ENCODE measurements around the gene ALDH1L1. TPM values are rescaled to one million over a fixed set of nuclear protein-coding genes. Genes with fewer than 3 reads are reported as not detected.
A peak's percentile ranks its signal among the peaks of the same experiment; 100 is the strongest.

Gene ALDH1L1
- polyA plus RNA-seq (2013) = 0.10 and 0.12 TPM in 2 replicates

GRCh38 chr3:126180477-126181397, at the start of gene ALDH1L1:
Gene ALDH1L1, minus strand, starts transcription at chr3:126180586. Its CDS starts 19,607 bp downstream, at chr3:126160979.
- peak within 1 kb of the TSS; percentile 61 for H3K4me3 ChIP-seq (ENCODE audit: low read depth, low read length)
- H3K14ac ChIP-seq (ENCODE audit: low read length) = no peak within 1 kb of the TSS
- no peak within 1 kb of the TSS for H2AK5ac ChIP-seq (ENCODE audit: low read length)
- peak; percentile 39 to 60 for DNase-seq
- H3K79me1 ChIP-seq (ENCODE audit: low read length) = no peaks in the 10 kb centered on the region
- H4K91ac ChIP-seq (ENCODE audit: low read depth, low read length) = no peak within 1 kb of the TSS
- no peaks in the 10 kb centered on the region for H3K9me3 ChIP-seq (ENCODE audit: insufficient read depth, low read depth, low read length)
- H3K27me3 ChIP-seq (ENCODE audit: insufficient read depth, low read length) = peaks cover 2% of the 10 kb centered on the region
- peaks cover 9 to 11% of the 10 kb centered on the region in 2 experiments for H3K4me1 ChIP-seq (ENCODE audit: control insufficient read depth in 1 of 2, insufficient read depth in 2 of 2, low read length in 2 of 2)
- no peak within 1 kb of the TSS for H3K4ac ChIP-seq (ENCODE audit: low read depth, low read length)
- no peak within 1 kb of the TSS for H3K9ac ChIP-seq (ENCODE audit: low read length)
- H3K27ac ChIP-seq (ENCODE audit: low read depth, low read length) = no peak within 1 kb of the TSS
- H3K79me2 ChIP-seq (ENCODE audit: control insufficient read depth, insufficient read depth, low read length, poor library complexity) = peaks cover 2% of the 10 kb centered on the region
- H2AFZ ChIP-seq (ENCODE audit: insufficient read depth, low read length, poor library complexity) = peak within 1 kb of the TSS; percentile 93
- no peak within 1 kb of the TSS for H3K23ac ChIP-seq (ENCODE audit: low read length)
- peak within 1 kb of the TSS; percentile 50 for H4K8ac ChIP-seq (ENCODE audit: low read depth, low read length)
- no peak within 1 kb of the TSS for H3K18ac ChIP-seq (ENCODE audit: low read length)
- no peak within 1 kb of the TSS for H2BK120ac ChIP-seq (ENCODE audit: insufficient read depth, low read length, poor library complexity)
- no peak within 1 kb of the TSS for H2BK5ac ChIP-seq (ENCODE audit: low read depth, low read length, poor library complexity)
- H4K12ac ChIP-seq (ENCODE audit: low read depth, low read length) = no peak within 1 kb of the TSS
- H3K36me3 ChIP-seq (ENCODE audit: control insufficient read depth in 1 of 2, insufficient read depth in 2 of 2, low read length in 2 of 2) = no peaks in the 10 kb centered on the region
- WGBS (ENCODE audit: extremely low coverage, insufficient coverage, insufficient read length) = no CpG with 5 or more reads among the region's 54 CpGs
- H2BK12ac ChIP-seq (ENCODE audit: low read length) = no peak within 1 kb of the TSS
- H3K4me2 ChIP-seq (ENCODE audit: low read length) = peak within 1 kb of the TSS; percentile 94

- H3K79me2 ChIP-seq (ENCODE audit: control insufficient read depth, insufficient read depth, low read length, poor library complexity) = no peaks in the 10 kb centered on the region
- no peak overlapping the region for H2AFZ ChIP-seq (ENCODE audit: insufficient read depth, low read length, poor library complexity)
- H3K4ac ChIP-seq (ENCODE audit: low read depth, low read length) = no peak overlapping the region
- no peaks in the 10 kb centered on the region for H3K36me3 ChIP-seq (ENCODE audit: control insufficient read depth in 1 of 2, insufficient read depth in 2 of 2, low read length in 2 of 2)
- H2AK5ac ChIP-seq (ENCODE audit: low read length) = no peak overlapping the region
- no peak overlapping the region for H3K4me2 ChIP-seq (ENCODE audit: low read length)
- H3K4me1 ChIP-seq (ENCODE audit: control insufficient read depth in 1 of 2, insufficient read depth in 2 of 2, low read length in 2 of 2) = no peaks in the 10 kb centered on the region
- H3K18ac ChIP-seq (ENCODE audit: low read length) = no peak overlapping the region
- no peak overlapping the region for H2BK12ac ChIP-seq (ENCODE audit: low read length)
- no peak overlapping the region for H2BK5ac ChIP-seq (ENCODE audit: low read depth, low read length, poor library complexity)
- no peaks in the 10 kb centered on the region for H3K79me1 ChIP-seq (ENCODE audit: low read length)
- DNase-seq = no peak
- no peaks in the 10 kb centered on the region for H3K9me3 ChIP-seq (ENCODE audit: insufficient read depth, low read depth, low read length)
- no peak overlapping the region for H4K8ac ChIP-seq (ENCODE audit: low read depth, low read length)
- no peak overlapping the region for H3K23ac ChIP-seq (ENCODE audit: low read length)
- no peak overlapping the region for H4K12ac ChIP-seq (ENCODE audit: low read depth, low read length)
- no peaks in the 10 kb centered on the region for H3K27me3 ChIP-seq (ENCODE audit: insufficient read depth, low read length)
- H3K9ac ChIP-seq (ENCODE audit: low read length) = no peak overlapping the region
- no peak overlapping the region for H2BK120ac ChIP-seq (ENCODE audit: insufficient read depth, low read length, poor library complexity)
- H3K14ac ChIP-seq (ENCODE audit: low read length) = no peak overlapping the region
- no peak overlapping the region for H3K4me3 ChIP-seq (ENCODE audit: low read depth, low read length)
- no peak overlapping the region for H4K91ac ChIP-seq (ENCODE audit: low read depth, low read length)
- no CpG with 5 or more reads among the region's 1 CpG for WGBS (ENCODE audit: extremely low coverage, insufficient coverage, insufficient read length)
- no peak overlapping the region for H3K27ac ChIP-seq (ENCODE audit: low read depth, low read length)
Measured at GRCh38 chr3:126226374-126226773, 46.0 kb upstream of the ALDH1L1 start.

GRCh38 chr3:126216416-126216815, 36.0 kb upstream of the ALDH1L1 start:
- H3K27me3 ChIP-seq (ENCODE audit: insufficient read depth, low read length) = no peaks in the 10 kb centered on the region
- peaks cover 3% of the 10 kb centered on the region for H3K9me3 ChIP-seq (ENCODE audit: insufficient read depth, low read depth, low read length)
- DNase-seq = peak; percentile 22 to 85
- no peaks in the 10 kb centered on the region for H3K36me3 ChIP-seq (ENCODE audit: control insufficient read depth in 1 of 2, insufficient read depth in 2 of 2, low read length in 2 of 2)
- no peak overlapping the region for H4K8ac ChIP-seq (ENCODE audit: low read depth, low read length)
- no peak overlapping the region for H3K14ac ChIP-seq (ENCODE audit: low read length)
- H3K4me2 ChIP-seq (ENCODE audit: low read length) = no peak overlapping the region
- no peak overlapping the region for H3K27ac ChIP-seq (ENCODE audit: low read depth, low read length)
- H3K18ac ChIP-seq (ENCODE audit: low read length) = no peak overlapping the region
- peaks cover 6 to 13% of the 10 kb centered on the region in 2 experiments for H3K4me1 ChIP-seq (ENCODE audit: control insufficient read depth in 1 of 2, insufficient read depth in 2 of 2, low read length in 2 of 2)
- no peak overlapping the region for H2AK5ac ChIP-seq (ENCODE audit: low read length)
- no peak overlapping the region for H3K4me3 ChIP-seq (ENCODE audit: low read depth, low read length)
- H3K79me2 ChIP-seq (ENCODE audit: control insufficient read depth, insufficient read depth, low read length, poor library complexity) = peaks cover 1% of the 10 kb centered on the region
- no peak overlapping the region for H2BK12ac ChIP-seq (ENCODE audit: low read length)
- peaks cover 2% of the 10 kb centered on the region for H3K79me1 ChIP-seq (ENCODE audit: low read length)
- no peak overlapping the region for H3K4ac ChIP-seq (ENCODE audit: low read depth, low read length)
- H4K91ac ChIP-seq (ENCODE audit: low read depth, low read length) = no peak overlapping the region
- no peak overlapping the region for H3K9ac ChIP-seq (ENCODE audit: low read length)
- no peak overlapping the region for H2BK5ac ChIP-seq (ENCODE audit: low read depth, low read length, poor library complexity)
- no peak overlapping the region for H4K12ac ChIP-seq (ENCODE audit: low read depth, low read length)
- WGBS (ENCODE audit: extremely low coverage, insufficient coverage, insufficient read length) = no CpG with 5 or more reads among the region's 1 CpG
- H2AFZ ChIP-seq (ENCODE audit: insufficient read depth, low read length, poor library complexity) = no peak overlapping the region
- no peak overlapping the region for H3K23ac ChIP-seq (ENCODE audit: low read length)
- no peak overlapping the region for H2BK120ac ChIP-seq (ENCODE audit: insufficient read depth, low read length, poor library complexity)

- Histone ChIP-seq H4K91ac (ENCODE audit: low read depth, low read length) (peak overlapping the region; percentile 12), H3K4me2 (ENCODE audit: low read length) (peak overlapping the region; percentile 89), H3K9ac (ENCODE audit: low read length) (no peak overlapping the region), H3K4me1 (ENCODE audit: control insufficient read depth in 1 of 2, insufficient read depth in 2 of 2, low read length in 2 of 2) (peaks cover 6 to 13% of the 10 kb centered on the region in 2 experiments), H2AFZ (ENCODE audit: insufficient read depth, low read length, poor library complexity) (peak overlapping the region; percentile 48), H3K9me3 (ENCODE audit: insufficient read depth, low read depth, low read length) (peaks cover 5% of the 10 kb centered on the region), H2AK5ac (ENCODE audit: low read length) (no peak overlapping the region), H2BK5ac (ENCODE audit: low read depth, low read length, poor library complexity) (no peak overlapping the region), H4K8ac (ENCODE audit: low read depth, low read length) (peak overlapping the region; percentile 75), H3K18ac (ENCODE audit: low read length) (no peak overlapping the region), H2BK120ac (ENCODE audit: insufficient read depth, low read length, poor library complexity) (peak overlapping the region; percentile 13), H3K4ac (ENCODE audit: low read depth, low read length) (no peak overlapping the region), H3K79me1 (ENCODE audit: low read length) (peaks cover 2% of the 10 kb centered on the region), H3K14ac (ENCODE audit: low read length) (peak overlapping the region; percentile 53), H3K36me3 (ENCODE audit: control insufficient read depth in 1 of 2, insufficient read depth in 2 of 2, low read length in 2 of 2) (no peaks in the 10 kb centered on the region), H3K23ac (ENCODE audit: low read length) (no peak overlapping the region), H3K4me3 (ENCODE audit: low read depth, low read length) (peak overlapping the region; percentile 65), H2BK12ac (ENCODE audit: low read length) (peak overlapping the region; percentile 25), H3K27ac (ENCODE audit: low read depth, low read length) (no peak overlapping the region), H4K12ac (ENCODE audit: low read depth, low read length) (peak overlapping the region; percentile 32), H3K27me3 (ENCODE audit: insufficient read depth, low read length) (no peaks in the 10 kb centered on the region), H3K79me2 (ENCODE audit: control insufficient read depth, insufficient read depth, low read length, poor library complexity) (peaks cover 1% of the 10 kb centered on the region)
- no peak for DNase-seq
- WGBS (ENCODE audit: extremely low coverage, insufficient coverage, insufficient read length) = no CpG with 5 or more reads among the region's 50 CpGs
Measured at GRCh38 chr3:126213379-126214028, 33.1 kb upstream of the ALDH1L1 start.
